K562 (cell line): Measurements from ENCODE around the gene HMX3. TPM values are rescaled to one million over a fixed set of nuclear protein-coding genes. Genes with fewer than 3 reads are reported as not detected.

ENCODE experiments used
- ATAC-seq: fragments of 200-7000 bp; cut with Tn5 transposase; 3 replicates; pipeline ENCODE4 v1.9.1; 2020; ENCODE audit warnings: moderate library complexity
- BruUV-seq: library from RNA; stranded (reverse); fragments of 400-500 nt; replicated peaks from 2 replicates; lab custom pipeline; 2021; lab: Mats Ljungman, UMichigan
- CTCF ChIA-PET: fragments of 300-600 bp; formaldehyde crosslinking; extraction: SDS; loops from one replicate; lab custom pipeline; 2021; ENCODE audit warnings: low intra/inter-chr PET ratio; lab: Yijun Ruan, JAX
- POLR2A ChIA-PET: fragments of 300-600, 350-650 bp; sonication (Branson Sonifier 250); formaldehyde crosslinking; extraction: SDS; loops from one replicate; lab custom pipeline; 2021; ENCODE audit warnings: antibody characterized with exemption, inconsistent platforms; lab: Yijun Ruan, JAX
- DNase-seq, 4 experiments: peaks; one replicate each; pipeline versions ENCODE4 v3.0.0 to v3.0.0-alpha.2; 2011 to 2018; ENCODE audit warnings: low spot score in 3 of 4, mixed read lengths in 3 of 4; ENCODE audit errors: extremely low read depth in 1 of 4
- FAIRE-seq: peaks from 2 replicates; lab custom pipeline; 2011; peaks lifted over from hg19 to GRCh38; lab: Jason Lieb, UNC
- H2AFZ ChIP-seq: 2 replicates; pipeline ENCODE4 v1.6.0; 2011; ENCODE audit warnings: low read depth, low read length, control low read depth, inconsistent platforms
- H3K27ac ChIP-seq: fragments of 200-600 bp; 3 replicates; pipeline ENCODE4 v1.8.0; 2011; ENCODE audit warnings: low read depth, mild to moderate bottlenecking, control low read depth, inconsistent platforms, low read length, moderate library complexity, mixed read lengths; ENCODE audit errors: extremely low read depth
- H3K27me3 ChIP-seq, 2 experiments: fragments of 300-600 bp in 1 of 2; 2 replicates in 1 of 2; 3 replicates in 1 of 2; pipeline versions ENCODE4 v1.6.0 to v1.8.0; 2011; ENCODE audit warnings: inconsistent platforms in 2 of 2, low read length in 2 of 2, mild to moderate bottlenecking in 1 of 2, mixed read lengths in 1 of 2, moderate library complexity in 1 of 2; ENCODE audit not compliant: control insufficient read depth in 2 of 2, insufficient read depth in 2 of 2
- H3K36me3 ChIP-seq: fragments of 300-600 bp; 3 replicates; pipeline ENCODE4 v1.8.0; 2011; ENCODE audit warnings: mild to moderate bottlenecking, low read length, inconsistent platforms; ENCODE audit not compliant: control insufficient read depth, insufficient read depth
- H3K4me1 ChIP-seq, 2 experiments: fragments of 200-600 bp in 1 of 2; replicated peaks in 1 of 2; 2 replicates in 1 of 2; 3 replicates in 1 of 2; pipeline versions ENCODE4 v1.5.1 to v1.8.0; 2011; ENCODE audit warnings: inconsistent platforms in 2 of 2, low read length in 2 of 2, mild to moderate bottlenecking in 1 of 2, mixed read lengths in 1 of 2, moderate library complexity in 1 of 2; ENCODE audit not compliant: control insufficient read depth in 2 of 2, insufficient read depth in 2 of 2
- H3K4me2 ChIP-seq: 2 replicates; pipeline ENCODE4 v1.6.1; 2011; ENCODE audit warnings: low read length, control low read depth, inconsistent platforms, mixed read lengths; ENCODE audit not compliant: insufficient read depth
- H3K4me3 ChIP-seq: fragments of 200-600 bp; sonication (generic), shearing (Covaris generic); 2 replicates; pipeline ENCODE4 v1.5.1; 2016; ENCODE audit warnings: control low read depth, inconsistent platforms
- H3K79me2 ChIP-seq: fragments of 200-600 bp; 3 replicates; pipeline ENCODE4 v1.8.0; 2011; ENCODE audit warnings: low read length, inconsistent platforms; ENCODE audit not compliant: control insufficient read depth, insufficient read depth
- H3K9ac ChIP-seq, 2 experiments: 2 replicates each; pipeline versions ENCODE4 v1.6.0 to v1.6.1; 2011; ENCODE audit warnings: low read depth in 2 of 2, low read length in 2 of 2, control low read depth in 1 of 2, inconsistent platforms in 1 of 2, mild to moderate bottlenecking in 1 of 2, mixed read lengths in 1 of 2; ENCODE audit not compliant: insufficient read depth in 1 of 2
- H3K9me1 ChIP-seq: one replicate; pipeline ENCODE4 v1.6.0; 2011; ENCODE audit warnings: inconsistent platforms, mild to moderate bottlenecking, low read length, moderate library complexity; ENCODE audit not compliant: control insufficient read depth, insufficient read depth
- H3K9me3 ChIP-seq: replicated peaks from 2 replicates; pipeline ENCODE4 v1.5.1; 2011; ENCODE audit warnings: low read depth, low read length, inconsistent platforms; ENCODE audit not compliant: control insufficient read depth, insufficient read depth
- H4K20me1 ChIP-seq: replicated peaks from 2 replicates; pipeline ENCODE4 v1.6.1; 2011; ENCODE audit warnings: low read length, inconsistent platforms, mixed read lengths; ENCODE audit not compliant: control insufficient read depth, insufficient read depth
- PHF8 ChIP-seq: fragments of 200-600 bp; sonication (generic); IDR thresholded peaks from 2 replicates; pipeline ENCODE4 v1.6.1; 2012; ENCODE audit warnings: mixed run types, mild to moderate bottlenecking, inconsistent platforms, low read length, moderate library complexity, borderline replicate concordance
- RREB1 ChIP-seq: fragments of 250-450 bp; sonication (Bioruptor Pico); IDR thresholded peaks from 2 replicates; pipeline ENCODE4 v1.4.0; 2020
- ZBTB33 ChIP-seq: sonication (generic); formaldehyde crosslinking; IDR thresholded peaks from 2 replicates; pipeline ENCODE4 v1.8.1; 2023; ENCODE audit warnings: mild to moderate bottlenecking, missing genetic modification reagents
- WGBS: fragments of 100-300 bp; shearing (Covaris generic); methylation state at CpG from one replicate; pipeline ENCODE4 v1.1.6; 2016; ENCODE audit warnings: low coverage, mixed read lengths; ENCODE audit not compliant: insufficient coverage; ENCODE audit errors: missing lambda C conversion rate; 5-methylcytosine and 5-hydroxymethylcytosine counted together
- in situ Hi-C: fragments of 300-500 bp; cut with MboI; formaldehyde crosslinking; loops from 4 replicates; pipeline ENCODE4 v1.15.0; 2018; ENCODE audit warnings: inconsistent platforms, mixed read lengths
- intact Hi-C: fragments of 100-400 bp; cut with micrococcal nuclease; formaldehyde crosslinking; loops from 2 replicates; pipeline ENCODE4 v1.14.2; 2022
- polyA plus RNA-seq, 8 experiments: library from polyadenylated mRNA; depleted of rRNA in 4 of 8; stranded (reverse) in 5 of 8; unstranded in 3 of 8; fragments of >200 nt; fragmentation: Nextera tagmentation in 2 of 8; fragmentation: Illumina TruSeq in 1 of 8; extraction: Ambion mirVana in 2 of 8; extraction: Trizol in 1 of 8; gene quantifications; 2 replicates each; pipeline versions ENCODE4 v1.2.1 to v1.2.3, GENCODE V29; 2011 to 2014; ENCODE audit warnings: inconsistent platforms in 1 of 8, missing spikeins in 1 of 8
- total RNA-seq, 7 experiments: library from RNA; depleted of rRNA in 6 of 7; stranded (reverse); fragments of >200 nt in 6 of 7; fragmentation: Illumina TruSeq in 2 of 7; extraction: Trizol in 2 of 7; gene quantifications; 2 replicates each; pipeline versions ENCODE4 v1.2.1 to v1.2.3, GENCODE V29; 2011 to 2021; ENCODE audit warnings: low replicate concordance in 1 of 7

Gene HMX3
- total and polyA plus RNA-seq, 9 of the 15 experiments (the other 6 are each of a cell fraction or from before 2014, with no cell fraction given), result 0.55 to 43.5 (median 7.4) TPM; not detected in 2

GRCh38 chr10:123134343-123134914, 1.3 kb upstream of the HMX3 start:
- Histone ChIP-seq H4K20me1 (no peaks in the 10 kb centered on the region), H3K9ac (peak overlapping the region; percentile 61 to 79; a peak in 3 of 4 replicates), H3K4me3 (no peak overlapping the region), H3K4me2 (peak overlapping the region; percentile 74), H3K36me3 (peaks cover 23% of the 10 kb centered on the region; the same call in 2 of the 3 replicates), H3K4me1 (peaks cover 8 to 47% of the 10 kb centered on the region in 2 experiments), H2AFZ (peak overlapping the region; percentile 89), H3K9me3 (no peaks in the 10 kb centered on the region; the same call in 1 of the 2 replicates), H3K27me3 (0 out of 5 replicates have a peak, but pooled peaks cover 0 to 10% of the 10 kb centered on the region in 2 experiments), H3K9me1 (no peaks in the 10 kb centered on the region), H3K27ac (peak overlapping the region; percentile 99), H3K79me2 (peaks cover 38% of the 10 kb centered on the region)
- DNase-seq, result peak in 1 of 4 experiments; percentile 20
- 35% methylated on average over 11 of the region's 42 CpGs for WGBS
- in situ Hi-C loops, result no loop called here
- BruUV-seq, result no TSS peak
- no peak for FAIRE-seq
- intact Hi-C loops, result loop anchor here (5.0 kb wide), 1 partner anchor 138 kb away; no protein-coding TSS in a partner anchor
- CTCF ChIA-PET, result no interaction called here
- peak; percentile 69; the same call in 1 of the 2 replicates for TF ChIP-seq ZBTB33 (CRISPR knock-in tag)
- no peak for TF ChIP-seq RREB1 (CRISPR knock-in tag)
- no peak for TF ChIP-seq PHF8
- no peak for ATAC-seq
- POLR2A ChIA-PET, result interaction anchor here (0.6 to 1.4 kb wide), 4 partner anchors 19 to 96 kb away, joined by 3 to 4 read pairs (median 3); no protein-coding TSS in a partner anchor
